Bronchus fibroblast of lung (primary cell): ENCODE data around the gene PET117. TPM values are rescaled to one million over a fixed set of nuclear protein-coding genes. Genes with fewer than 3 reads are reported as not detected.

ENCODE experiments used
- total RNA-seq: library from RNA; depleted of rRNA; stranded (reverse); fragments of >200 nt; gene quantifications from 2 replicates; pipeline ENCODE4 v1.2.3, GENCODE V29; 2015

PET117 gene, protein sequence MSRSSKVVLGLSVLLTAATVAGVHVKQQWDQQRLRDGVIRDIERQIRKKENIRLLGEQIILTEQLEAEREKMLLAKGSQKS
- total RNA-seq, result 9.1 and 11.1 TPM in 2 replicates

DNA sequence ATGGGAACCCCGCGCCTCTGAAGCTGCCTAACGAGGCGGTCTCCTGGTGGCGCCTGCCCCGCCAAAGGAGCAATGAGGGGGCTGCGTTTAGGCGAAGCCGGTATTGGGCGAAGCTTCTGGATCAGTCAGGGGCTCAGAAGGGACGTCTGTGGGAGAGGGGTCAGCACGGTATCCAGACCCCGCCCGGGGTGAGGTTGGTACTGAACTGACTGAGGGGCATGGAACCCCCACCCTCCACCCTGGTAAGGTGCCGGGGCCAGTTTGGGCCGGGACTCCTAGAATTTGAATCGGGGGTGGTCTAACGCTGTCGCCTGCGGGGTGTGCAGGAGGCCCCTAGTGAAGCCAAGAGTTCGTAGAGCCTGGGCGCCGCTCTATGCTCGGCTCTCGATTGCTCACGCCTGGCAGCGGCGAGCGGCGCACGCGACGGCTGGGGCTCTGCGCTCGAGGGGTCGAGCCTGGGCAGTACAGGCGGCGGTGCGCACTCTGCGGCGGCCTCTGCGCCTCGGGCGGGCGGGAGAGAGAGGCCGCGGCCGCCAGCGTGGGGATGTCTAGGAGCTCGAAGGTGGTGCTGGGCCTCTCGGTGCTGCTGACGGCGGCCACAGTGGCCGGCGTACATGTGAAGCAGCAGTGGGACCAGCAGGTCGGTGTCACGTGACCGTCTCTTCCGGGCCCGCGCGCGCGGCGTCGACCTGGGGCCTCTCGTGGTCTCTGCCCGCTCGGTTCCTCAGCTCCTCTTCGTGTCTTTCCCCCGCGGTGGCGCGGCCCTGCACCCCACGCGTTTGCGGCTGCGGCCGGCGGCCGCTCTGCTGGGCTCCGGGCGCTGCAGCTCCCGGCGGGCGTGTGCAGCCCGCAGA is at the start of gene PET117, which contains the start of gene KAT14:
Gene PET117, plus strand, starts transcription at position 452 of the 854 bp plus-strand sequence. Its CDS starts 93 bp downstream, at position 545.
Gene KAT14, plus strand, starts transcription at position 452 of the 854 bp plus-strand sequence. CDS start 4,798 bp downstream, outside the sequence.

Other genes starting within 250 kb of the PET117 start
- 106 and 126 TPM in 2 replicates for gene SNX5, start 169.1 kb upstream of the PET117 start, total RNA-seq
- 20.8 and 21.9 TPM in 2 replicates for gene MGME1, start 168.8 kb upstream of the PET117 start, total RNA-seq
- gene OVOL2, start 79.9 kb upstream of the PET117 start, total RNA-seq, result not detected in 2 replicates
- gene KAT14, start within 50 bp of the PET117 start, total RNA-seq, result 8.6 and 9.1 TPM in 2 replicates
- 13.5 and 17.7 TPM in 2 replicates for gene ZNF133, start 150.7 kb downstream of the PET117 start, total RNA-seq